Activated CD4-positive, alpha-beta T cell treated with anti-CD3 and anti-CD28 coated beads, Interleukin-2, Interleukin-4, amounts not matched to agents 100 ng/mL and 50 ng/mL, durations not matched to agents 16 hours and 8 hours (primary cell): ENCODE measurements around the gene FPR2.
"Not testable (repeated sequence)": the region's sequence is repeated elsewhere in the genome, so short reads cannot be mapped to it uniquely, and the experiment has no call there.

ENCODE experiments used
- DNase-seq: peaks from one replicate; pipeline ENCODE4 v3.0.0-alpha.2; 2020; ENCODE audit warnings: low spot score

FPR2 gene

GRCh38 chr19:51806571-51806970 lies 45.6 kb downstream of the FPR2 start:
- not testable (repeated sequence) for DNase-seq

GRCh38 chr19:51807111-51807701 lies 46.2 kb downstream of the FPR2 start:
- no peak for DNase-seq

- no peak for DNase-seq
Observed at GRCh38 chr19:51807925-51808324, 46.9 kb downstream of the FPR2 start.

- DNase-seq = no peak
Observed at GRCh38 chr19:51808333-51808986, 47.5 kb downstream of the FPR2 start.

GRCh38 chr19:51809787-51810186 lies 48.8 kb downstream of the FPR2 start:
- DNase-seq = no peak

GRCh38 chr19:51810223-51810622 lies 49.2 kb downstream of the FPR2 start:
- no peak for DNase-seq

- no peak for DNase-seq
Observed at GRCh38 chr19:51811344-51811743, 50.4 kb downstream of the FPR2 start.

GRCh38 chr19:51815043-51815442 lies 54.1 kb downstream of the FPR2 start:
- no peak for DNase-seq

- DNase-seq = no peak
Observed at GRCh38 chr19:51816711-51817110, 55.7 kb downstream of the FPR2 start.

- DNase-seq = no peak
Observed at GRCh38 chr19:51820011-51820410, 59.0 kb downstream of the FPR2 start.
